Measurements from ENCODE around the gene WDR82.

WDR82 gene

DNA sequence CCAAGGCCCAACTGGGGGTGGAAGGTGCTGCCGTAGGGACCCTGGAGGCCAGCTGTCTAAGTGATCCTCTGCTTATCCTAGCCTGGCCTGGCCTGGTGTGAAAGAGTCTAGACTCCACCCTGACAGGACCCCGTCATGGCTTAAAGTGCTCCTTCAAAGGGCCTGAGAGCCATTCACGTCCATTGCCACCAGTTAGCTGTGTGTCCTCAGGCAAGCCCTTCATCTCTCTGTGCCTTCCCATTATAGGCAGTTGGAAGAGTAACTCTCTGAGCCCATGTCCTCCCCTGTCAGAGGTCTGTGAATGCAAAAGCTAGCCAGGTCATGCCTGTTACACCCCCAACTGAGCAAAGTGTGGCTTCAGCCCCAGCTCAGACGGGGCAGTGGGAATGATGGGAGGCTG, 28.5 kb upstream of the WDR82 start:
- TF ChIP-seq, protein P1, sequence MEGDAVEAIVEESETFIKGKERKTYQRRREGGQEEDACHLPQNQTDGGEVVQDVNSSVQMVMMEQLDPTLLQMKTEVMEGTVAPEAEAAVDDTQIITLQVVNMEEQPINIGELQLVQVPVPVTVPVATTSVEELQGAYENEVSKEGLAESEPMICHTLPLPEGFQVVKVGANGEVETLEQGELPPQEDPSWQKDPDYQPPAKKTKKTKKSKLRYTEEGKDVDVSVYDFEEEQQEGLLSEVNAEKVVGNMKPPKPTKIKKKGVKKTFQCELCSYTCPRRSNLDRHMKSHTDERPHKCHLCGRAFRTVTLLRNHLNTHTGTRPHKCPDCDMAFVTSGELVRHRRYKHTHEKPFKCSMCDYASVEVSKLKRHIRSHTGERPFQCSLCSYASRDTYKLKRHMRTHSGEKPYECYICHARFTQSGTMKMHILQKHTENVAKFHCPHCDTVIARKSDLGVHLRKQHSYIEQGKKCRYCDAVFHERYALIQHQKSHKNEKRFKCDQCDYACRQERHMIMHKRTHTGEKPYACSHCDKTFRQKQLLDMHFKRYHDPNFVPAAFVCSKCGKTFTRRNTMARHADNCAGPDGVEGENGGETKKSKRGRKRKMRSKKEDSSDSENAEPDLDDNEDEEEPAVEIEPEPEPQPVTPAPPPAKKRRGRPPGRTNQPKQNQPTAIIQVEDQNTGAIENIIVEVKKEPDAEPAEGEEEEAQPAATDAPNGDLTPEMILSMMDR (conservative IDR thresholded peaks at IDR 0.05), result no peak

DNA sequence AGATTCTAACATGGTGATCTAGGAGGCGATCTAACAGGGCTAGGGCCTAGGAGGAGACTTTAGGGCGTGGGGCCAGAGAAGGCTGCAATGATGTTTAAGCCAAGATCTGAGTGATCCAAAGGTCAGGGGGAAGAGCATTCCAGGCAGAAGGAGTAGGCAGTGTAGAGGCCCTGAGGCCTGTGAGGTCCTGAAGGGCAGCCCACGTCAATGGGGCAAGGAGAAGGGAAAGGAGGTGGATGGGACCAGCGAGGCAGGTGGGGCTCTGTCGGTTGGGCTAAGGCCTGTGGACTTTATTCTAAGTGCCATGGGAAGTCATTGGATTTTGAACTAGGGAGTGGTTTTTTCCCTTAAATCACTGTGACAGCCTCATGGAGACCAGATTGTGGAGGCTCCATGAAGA, 27.5 kb upstream of the WDR82 start:
- TF ChIP-seq, protein P1 (conservative IDR thresholded peaks at IDR 0.05), result no peak
- H3K27ac ChIP-seq, result no peak overlapping the region

More for the DNA sequence above, 28.5 kb upstream of the WDR82 start:
- H3K27ac ChIP-seq, result no peak overlapping the region

DNA sequence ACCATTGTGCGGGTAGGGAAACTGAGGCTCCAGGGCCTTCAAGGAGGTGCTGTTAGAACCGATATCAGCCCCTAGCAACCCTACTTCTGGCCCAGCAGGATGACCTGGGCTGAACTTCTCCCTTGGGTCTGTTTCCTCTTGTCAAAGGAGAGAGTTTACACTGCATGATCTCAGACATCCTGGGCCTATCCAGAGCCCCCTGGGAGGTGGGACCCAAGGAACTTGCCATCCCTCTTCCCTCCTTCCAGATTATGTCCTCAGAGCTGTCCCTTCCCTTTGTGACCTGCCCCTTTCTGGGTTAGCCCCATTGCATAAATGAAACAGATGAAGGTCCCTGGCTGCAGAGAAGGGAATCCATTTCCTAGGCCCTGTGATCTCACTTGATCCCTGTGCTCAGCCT, 25.4 kb upstream of the WDR82 start:
- no peak overlapping the region for H3K27ac ChIP-seq
- TF ChIP-seq, protein P1 (conservative IDR thresholded peaks at IDR 0.05), result no peak

DNA sequence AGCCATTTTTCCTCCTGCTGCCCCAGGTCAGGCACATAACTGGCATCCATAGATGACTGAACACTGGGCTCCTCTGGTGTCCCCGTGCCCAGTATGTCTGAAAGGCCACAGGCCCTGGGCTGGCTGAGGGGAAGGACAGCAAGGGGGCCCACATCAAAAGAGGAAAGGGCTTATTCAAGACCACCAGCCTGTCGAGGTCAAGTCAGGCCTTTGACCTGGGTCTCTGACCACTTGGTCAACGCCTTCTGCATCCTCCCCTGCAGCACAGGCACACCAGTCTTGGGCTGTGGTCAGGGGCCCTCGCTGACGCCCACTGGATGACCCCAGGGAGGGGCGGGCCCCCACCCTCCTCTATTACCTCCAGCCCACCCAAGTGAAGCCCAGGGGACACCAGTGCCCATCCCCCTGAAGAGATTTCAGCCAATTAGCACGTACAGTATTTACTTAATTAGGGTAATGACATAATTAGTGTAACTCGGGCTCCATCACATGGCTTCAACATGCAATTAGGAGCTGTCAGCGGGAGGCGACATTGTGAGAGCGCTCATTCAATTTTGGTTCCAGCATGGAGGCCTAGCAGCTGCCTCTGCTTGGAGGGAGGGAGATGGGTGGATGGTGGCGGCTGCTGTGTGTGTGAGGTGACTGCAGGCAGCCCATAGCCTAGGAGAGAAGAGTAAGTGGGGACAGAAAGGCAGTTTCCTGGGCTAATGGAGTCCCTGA, 24.1 kb upstream of the WDR82 start:
- TF ChIP-seq, protein P1 (conservative IDR thresholded peaks at IDR 0.05), result no peak
- no peak overlapping the region for H3K27ac ChIP-seq

DNA sequence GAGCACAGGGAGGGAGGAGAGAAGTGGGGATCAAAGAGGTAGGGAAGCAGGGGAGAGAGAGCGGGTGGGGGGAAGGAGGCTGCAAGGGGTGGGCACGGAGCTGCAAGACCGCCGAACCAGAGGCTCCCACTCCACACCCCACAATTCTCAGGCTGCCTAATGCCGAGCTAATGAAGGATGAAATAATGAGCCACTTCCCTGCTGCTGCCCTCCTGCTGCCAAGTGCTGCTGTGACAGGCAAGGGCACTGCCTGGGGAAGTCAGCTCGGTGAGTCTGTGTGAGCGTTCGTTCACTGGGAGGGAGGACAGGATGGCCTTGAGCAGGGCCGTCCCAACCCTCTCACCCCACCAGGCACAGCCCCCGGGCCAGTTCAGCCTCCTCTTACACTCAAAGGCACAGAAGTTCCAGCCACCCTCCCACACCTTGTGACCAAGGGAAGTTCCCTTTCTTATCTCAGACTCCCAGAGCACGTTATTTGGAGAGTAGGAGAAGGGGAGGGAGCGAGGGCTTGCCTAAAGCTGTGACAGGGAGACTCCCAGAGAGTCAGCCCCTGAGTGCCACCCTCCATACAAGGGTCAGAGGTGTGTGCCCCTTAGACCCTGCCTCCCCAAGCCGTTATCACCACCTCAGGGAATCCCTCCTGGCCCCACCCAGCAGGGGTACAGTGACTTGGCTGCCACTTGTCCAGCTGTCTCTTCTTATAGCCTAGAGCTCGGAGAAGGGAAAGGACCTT, 21.6 kb upstream of the WDR82 start:
- H3K27ac ChIP-seq, result peak overlapping the region; percentile 41; the same call in 1 of the 2 replicates
- TF ChIP-seq, protein P1 (conservative IDR thresholded peaks at IDR 0.05), result peak; percentile 68

DNA sequence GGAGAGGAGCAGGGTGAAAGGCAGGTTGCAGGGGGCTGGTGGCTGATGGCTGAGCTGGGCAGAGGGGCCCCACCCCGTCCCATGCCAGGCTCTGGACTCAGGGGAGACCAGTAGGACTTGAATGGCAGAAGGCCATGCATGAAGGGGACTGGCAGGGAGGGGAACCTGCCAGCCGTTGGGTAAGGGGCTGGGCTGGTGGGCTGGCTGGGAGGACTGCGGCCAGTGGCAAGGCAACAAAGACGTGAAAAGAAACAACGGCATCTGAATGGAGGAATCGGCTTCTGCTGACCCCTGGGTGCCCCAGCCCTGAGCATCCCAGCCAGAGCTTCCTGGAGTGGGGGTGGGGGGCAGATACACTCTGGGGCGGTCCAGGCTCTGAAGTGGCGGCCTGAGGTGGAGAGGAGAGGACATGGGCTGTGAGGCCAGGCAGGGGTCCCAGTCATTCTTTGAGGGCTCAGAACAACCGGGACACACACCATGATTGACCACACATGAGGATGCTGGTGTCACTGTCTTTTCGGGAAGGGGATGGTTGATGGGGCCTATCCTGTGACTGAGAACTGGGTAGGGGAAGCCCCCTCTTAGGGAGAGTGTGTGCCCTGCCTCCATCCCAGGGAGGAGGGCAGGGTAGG, 20.9 kb upstream of the WDR82 start:
- peak overlapping the region; percentile 41; the same call in 1 of the 2 replicates for H3K27ac ChIP-seq
- TF ChIP-seq, protein P1 (conservative IDR thresholded peaks at IDR 0.05), result no peak
